Lower leg skin (tissue), 4 donors: ENCODE results near the gene EIF6. TPM values are rescaled to one million over a fixed set of nuclear protein-coding genes. Genes with fewer than 3 reads are reported as not detected.

Source experiments
- DNase-seq, 2 donors: peaks; one replicate each; pipeline ENCODE4 v3.0.0-alpha.2; 2019; ENCODE audit warnings: low spot score in 2 of 2
- H3K4me3 ChIP-seq: fragments of 200-600 bp; sonication (generic); 2 replicates; pipeline ENCODE4 v1.5.1; 2017; ENCODE audit warnings: mild to moderate bottlenecking, low read depth; ENCODE audit not compliant: poor library complexity, severe bottlenecking
- POLR2A ChIP-seq, 2 donors: fragments of 450-650 bp; IDR thresholded peaks; one replicate each; pipeline ENCODE4 v1.6.1; 2016 to 2017; ENCODE audit warnings: antibody characterized with exemption in 2 of 2, mild to moderate bottlenecking in 1 of 2, moderate library complexity in 1 of 2
- WGBS, 2 donors: methylation state at CpG; one replicate each; pipeline ENCODE4 v1.1.5; 2018; 5-methylcytosine and 5-hydroxymethylcytosine counted together
- intact Hi-C: fragments of 100-400 bp; cut with DNase I; formaldehyde crosslinking; loops from one replicate; pipeline ENCODE4 v1.15.0; 2023; ENCODE audit warnings: low total_unique reads
- total RNA-seq, 4 donors: library from RNA; depleted of rRNA; stranded (reverse); fragments of >200 nt; gene quantifications; one replicate each; pipeline ENCODE4 v1.1.0, GENCODE V29; 2016
- TF ChIP-seq, protein P1 (sequence below), 3 donors: fragments of 450-650 bp; IDR thresholded peaks; one replicate each; pipeline ENCODE4 v1.5.1; 2016; ENCODE audit warnings: antibody characterized with exemption in 3 of 3, mild to moderate bottlenecking in 3 of 3, moderate library complexity in 2 of 3

EIF6 gene
- total RNA-seq, 4 donors from 2014 or later = 148 to 240 (median 177) TPM

DNA sequence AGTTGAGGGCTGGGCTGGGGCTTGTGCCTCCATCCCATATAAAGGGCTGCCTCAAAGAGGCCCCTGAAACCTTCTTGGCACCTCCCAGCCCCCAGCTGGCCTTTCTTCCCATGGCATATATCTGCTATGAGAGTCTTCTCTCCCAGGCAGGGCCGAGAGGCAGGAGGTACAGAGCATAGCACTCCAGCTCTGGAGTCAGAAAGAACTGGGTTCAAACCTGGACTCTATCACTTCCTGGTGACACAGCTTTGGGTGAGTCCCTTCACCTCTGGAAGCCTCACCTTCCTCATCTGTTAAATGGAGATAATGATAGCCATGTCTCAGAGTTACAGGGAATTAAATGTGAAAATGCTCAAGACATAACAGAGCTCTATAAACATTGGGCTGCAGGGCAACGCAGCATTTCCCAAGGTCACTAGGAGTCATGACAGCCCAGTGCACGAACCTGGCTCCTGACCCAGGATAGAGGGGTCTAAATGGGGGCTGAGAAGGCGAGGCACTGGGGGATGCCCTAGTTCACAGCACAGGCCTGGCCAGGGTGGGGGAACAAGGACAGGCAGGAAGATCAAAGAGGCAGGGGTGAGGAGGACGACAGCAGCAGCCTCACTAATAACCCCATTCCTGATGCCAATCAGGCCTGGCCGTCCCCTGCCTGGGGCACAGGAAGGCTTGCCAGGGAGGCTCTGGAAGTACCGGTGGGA lies 5.8 kb upstream of the EIF6 start:
- TF ChIP-seq, protein P1, sequence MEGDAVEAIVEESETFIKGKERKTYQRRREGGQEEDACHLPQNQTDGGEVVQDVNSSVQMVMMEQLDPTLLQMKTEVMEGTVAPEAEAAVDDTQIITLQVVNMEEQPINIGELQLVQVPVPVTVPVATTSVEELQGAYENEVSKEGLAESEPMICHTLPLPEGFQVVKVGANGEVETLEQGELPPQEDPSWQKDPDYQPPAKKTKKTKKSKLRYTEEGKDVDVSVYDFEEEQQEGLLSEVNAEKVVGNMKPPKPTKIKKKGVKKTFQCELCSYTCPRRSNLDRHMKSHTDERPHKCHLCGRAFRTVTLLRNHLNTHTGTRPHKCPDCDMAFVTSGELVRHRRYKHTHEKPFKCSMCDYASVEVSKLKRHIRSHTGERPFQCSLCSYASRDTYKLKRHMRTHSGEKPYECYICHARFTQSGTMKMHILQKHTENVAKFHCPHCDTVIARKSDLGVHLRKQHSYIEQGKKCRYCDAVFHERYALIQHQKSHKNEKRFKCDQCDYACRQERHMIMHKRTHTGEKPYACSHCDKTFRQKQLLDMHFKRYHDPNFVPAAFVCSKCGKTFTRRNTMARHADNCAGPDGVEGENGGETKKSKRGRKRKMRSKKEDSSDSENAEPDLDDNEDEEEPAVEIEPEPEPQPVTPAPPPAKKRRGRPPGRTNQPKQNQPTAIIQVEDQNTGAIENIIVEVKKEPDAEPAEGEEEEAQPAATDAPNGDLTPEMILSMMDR (IDR thresholded peaks at IDR 0.05) = no peak
- TF ChIP-seq POLR2A (IDR thresholded peaks at IDR 0.05) = no peak
- no peak for DNase-seq
- intact Hi-C loops = no loop called here
- no peak overlapping the region for H3K4me3 ChIP-seq
- whole genome bisulfite sequencing, 2 donors = 35 to 43% methylated on average over 7 of the region's 7 CpGs

DNA sequence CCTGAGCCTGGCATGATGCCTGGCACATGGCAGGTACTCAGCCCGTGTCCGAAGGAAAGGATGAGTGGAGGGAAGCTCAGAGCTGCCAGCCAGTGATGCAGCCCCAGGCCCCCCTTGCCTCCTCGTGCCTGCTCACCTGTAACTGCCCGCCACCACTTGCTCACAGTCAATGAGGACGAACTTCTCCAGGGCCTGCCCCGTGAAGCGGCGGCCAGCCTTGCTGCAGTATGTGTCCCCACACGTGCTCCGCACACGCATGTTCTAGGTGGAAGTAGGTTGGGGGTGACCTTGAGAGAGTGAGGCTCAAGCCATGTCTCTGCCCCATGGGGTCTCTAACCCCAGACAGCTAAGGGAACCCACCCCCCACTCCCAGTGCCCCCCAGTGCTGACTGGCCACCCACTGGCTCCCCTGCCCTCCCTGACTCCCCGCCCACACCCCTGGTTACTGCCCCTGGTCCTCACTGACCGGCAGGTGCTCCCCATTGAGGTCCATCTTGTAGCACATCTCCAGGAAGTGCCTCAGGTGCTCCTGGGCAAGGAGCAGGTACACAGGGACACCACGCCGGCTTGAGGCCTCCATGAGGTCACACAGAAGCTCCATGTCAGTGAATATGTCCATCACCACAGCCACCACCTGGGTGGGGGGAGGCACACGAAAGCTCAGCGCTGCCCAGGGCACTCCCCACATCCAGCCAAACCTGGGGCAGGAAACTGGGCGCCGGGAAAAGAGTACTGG lies 3.9 kb upstream of the EIF6 start:
- DNase-seq = no peak
- intact Hi-C loops = no loop called here
- TF ChIP-seq, protein P1 (IDR thresholded peaks at IDR 0.05) = no peak
- TF ChIP-seq POLR2A (IDR thresholded peaks at IDR 0.05) = no peak
- WGBS, 2 donors = 77 to 83% methylated on average over 19 of the region's 19 CpGs
- no peak overlapping the region for H3K4me3 ChIP-seq

DNA sequence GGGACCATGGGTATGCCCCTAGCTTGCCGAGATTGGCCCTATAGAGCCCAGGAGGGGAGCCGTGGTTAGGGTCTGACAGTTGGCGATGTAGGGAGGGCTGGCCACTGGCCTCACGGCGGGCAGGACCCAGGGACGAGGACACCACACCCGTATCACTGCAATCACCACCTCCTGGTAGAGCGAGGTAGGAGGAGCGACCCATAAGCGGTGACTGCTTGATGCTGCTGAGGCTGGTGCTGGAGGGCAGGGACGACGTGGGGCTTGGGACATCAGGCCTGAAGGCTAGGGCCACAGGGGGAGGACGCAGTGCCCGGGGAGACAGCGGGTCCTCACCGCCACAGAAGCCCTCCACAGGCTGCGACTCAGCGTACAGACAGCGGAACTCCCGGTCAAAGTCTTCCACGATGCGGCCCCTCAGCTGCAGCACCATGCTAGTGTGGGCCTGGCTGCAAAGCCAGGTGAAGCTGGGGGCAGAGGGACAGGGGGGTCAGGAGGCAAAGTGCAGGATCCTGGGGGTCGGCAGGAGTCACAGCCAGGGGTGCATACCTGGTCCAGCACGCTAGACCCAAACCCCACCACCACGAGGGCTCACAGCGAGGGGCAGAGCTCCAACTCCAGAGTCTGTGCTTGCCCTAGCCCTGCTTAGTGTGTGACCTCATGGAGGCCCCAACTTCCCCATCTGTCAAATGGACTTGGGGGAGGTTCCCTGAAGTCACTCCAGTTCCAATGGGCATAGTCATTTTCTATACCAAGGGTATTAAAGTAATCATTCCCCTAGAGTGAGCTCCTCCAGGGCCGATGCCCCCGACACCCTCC lies 3.1 kb upstream of the EIF6 start:
- TF ChIP-seq, protein P1 (IDR thresholded peaks at IDR 0.05) = no peak
- no peak for TF ChIP-seq POLR2A (IDR thresholded peaks at IDR 0.05)
- intact Hi-C loops = no loop called here
- WGBS, 2 donors = 88% methylated on average over 28 of the region's 28 CpGs

DNA sequence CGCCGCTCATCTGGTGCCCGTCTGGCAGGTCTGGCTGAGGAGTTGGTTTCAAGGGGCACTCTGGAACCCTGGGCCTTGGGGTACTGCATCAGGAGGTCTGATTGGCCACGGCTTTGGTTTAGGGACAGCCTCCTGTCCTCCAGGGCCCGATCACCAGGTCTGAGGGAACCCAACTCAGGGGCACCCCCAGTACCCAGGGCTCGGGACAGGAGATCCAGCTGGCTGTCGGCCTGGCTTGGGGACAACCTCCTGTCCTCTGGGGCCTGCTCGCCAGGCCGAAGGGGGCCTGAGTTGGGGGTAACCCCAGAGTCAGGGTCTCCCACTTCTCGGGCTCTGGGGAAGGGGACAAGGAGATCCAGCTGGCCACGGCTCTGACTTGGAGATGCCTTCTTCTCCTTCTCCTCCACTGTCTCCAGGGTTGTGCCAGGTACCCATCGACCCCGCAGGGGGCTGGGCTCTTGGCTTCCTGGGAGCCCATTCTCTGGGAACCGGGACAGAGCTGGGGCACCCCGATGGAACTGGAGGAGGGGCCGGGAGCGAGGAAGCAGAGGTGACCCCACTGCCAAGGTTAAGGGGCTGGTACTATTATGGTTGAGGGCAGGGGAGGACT lies 2.4 kb upstream of the EIF6 start:
- DNase-seq = no peak
- WGBS, 2 donors = 79 to 89% methylated on average over 9 to 11 of the region's 17 CpGs
- intact Hi-C loops = no loop called here
- TF ChIP-seq, protein P1 (IDR thresholded peaks at IDR 0.05) = no peak
- no peak for TF ChIP-seq POLR2A (IDR thresholded peaks at IDR 0.05)
- no peak overlapping the region for H3K4me3 ChIP-seq

More for the DNA sequence above, 3.1 kb upstream of the EIF6 start:
- no peak overlapping the region for H3K4me3 ChIP-seq
- no peak for DNase-seq

- WGBS, 2 donors = 90% methylated on average over 7 to 12 of the region's 12 CpGs
- no peak for DNase-seq
- intact Hi-C loops = no loop called here
Measured at GRCh38 chr20:35286077-35286898, 1.7 kb upstream of the EIF6 start.

More at GRCh38 chr20:35286077-35286898, 1.7 kb upstream of the EIF6 start:
- TF ChIP-seq POLR2A (IDR thresholded peaks at IDR 0.05) = no peak
- TF ChIP-seq, protein P1 (IDR thresholded peaks at IDR 0.05) = no peak
- H3K4me3 ChIP-seq = no peak overlapping the region
